Measurements from ENCODE around the gene ACAN. TPM values are rescaled to one million over a fixed set of nuclear protein-coding genes. Genes with fewer than 3 reads are reported as not detected.

Gene ACAN
- total RNA-seq, 1 experiment from 2014 or later, result not detected

DNA sequence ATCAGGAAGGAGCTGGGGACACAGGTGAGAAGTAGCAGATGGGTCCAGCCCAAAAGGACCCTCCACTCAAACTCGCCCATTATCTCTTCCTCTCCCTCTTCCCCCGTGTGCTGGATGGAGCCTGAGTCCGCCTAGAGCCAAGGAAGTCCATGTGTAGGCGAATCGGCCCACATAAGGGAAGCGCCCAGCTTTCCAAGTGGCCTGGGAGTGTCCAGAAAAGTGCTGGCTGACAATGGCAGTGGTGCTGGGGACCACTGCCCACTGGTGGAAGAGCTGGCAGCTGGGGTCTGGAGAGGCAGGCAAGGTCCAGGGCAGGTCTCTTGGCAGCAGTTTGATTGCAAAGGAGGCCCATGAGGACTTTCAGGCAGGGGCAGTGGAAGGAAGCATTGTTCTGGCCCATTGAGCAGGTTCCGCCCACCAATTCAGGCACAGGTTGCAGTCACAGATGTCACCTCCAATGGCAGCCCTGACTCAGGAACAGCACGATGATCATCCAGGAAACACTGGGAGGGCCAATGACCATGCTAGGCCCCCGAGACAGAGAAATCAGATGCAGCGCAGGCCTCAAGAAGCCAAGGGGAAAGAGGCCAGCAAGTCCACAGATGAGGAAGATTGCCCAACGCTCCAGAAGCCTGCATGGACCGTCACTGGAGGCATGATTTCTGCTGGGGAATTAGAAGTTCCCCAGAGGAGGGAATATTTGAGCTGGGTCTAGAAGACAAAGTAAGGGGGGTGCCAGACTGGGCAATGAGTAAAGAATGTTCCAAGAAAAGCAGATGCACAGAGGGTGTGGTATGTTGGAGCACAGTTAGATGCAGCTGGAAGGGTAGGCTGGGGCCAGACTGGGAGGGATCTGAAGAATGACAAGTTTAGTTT, 107.0 kb downstream of the ACAN start:
- H3K79me2 ChIP-seq (ENCODE audit: low read length), result no peaks in the 10 kb centered on the region
- H2AFZ ChIP-seq (ENCODE audit: low read length), result no peak overlapping the region
- no peak overlapping the region for H3K9ac ChIP-seq (ENCODE audit: low read length)

DNA sequence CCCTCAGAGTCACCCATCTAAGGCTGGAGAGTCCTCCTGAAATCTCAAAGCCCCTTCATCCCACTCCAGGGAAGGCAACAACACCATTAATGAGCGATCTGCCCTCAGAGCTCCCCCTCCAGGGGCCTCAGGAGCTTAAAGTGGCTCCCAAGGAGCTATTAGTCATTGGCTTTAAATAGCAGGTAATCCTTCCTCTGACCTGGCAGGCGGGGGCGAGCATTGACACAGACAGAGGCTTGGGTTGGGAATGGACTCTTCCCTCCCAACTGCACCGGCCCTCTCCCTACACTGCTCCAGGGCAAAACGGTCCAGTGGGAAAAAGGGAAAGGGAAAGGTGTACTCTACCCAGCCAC, 108.5 kb downstream of the ACAN start:
- Histone ChIP-seq H3K4me1 (ENCODE audit: low read length) (peaks cover 13% of the 10 kb centered on the region), H2AFZ (ENCODE audit: low read length) (no peak overlapping the region), H4K20me1 (ENCODE audit: insufficient read depth, low read depth, low read length) (no peaks in the 10 kb centered on the region), H3K27me3 (ENCODE audit: low read length) (no peaks in the 10 kb centered on the region), H3K9me2 (replicated peaks; ENCODE audit: insufficient read depth, low read length) (no peaks in the 10 kb centered on the region), H3K27ac (ENCODE audit: low read length) (no peak overlapping the region), H3K9ac (ENCODE audit: low read length) (no peak overlapping the region), H3K4me3 (ENCODE audit: low read length) (no peak overlapping the region), H3K4me2 (ENCODE audit: low read depth, low read length, poor library complexity, severe bottlenecking) (no peak overlapping the region), H3K9me3 (ENCODE audit: low read length) (no peaks in the 10 kb centered on the region), H3K79me2 (ENCODE audit: low read length) (no peaks in the 10 kb centered on the region), H3K36me3 (ENCODE audit: insufficient read depth, low read length) (no peaks in the 10 kb centered on the region)
- no peak for DNase-seq

More for the DNA sequence above, 107.0 kb downstream of the ACAN start:
- no peak for DNase-seq
- Histone ChIP-seq H3K4me1 (ENCODE audit: low read length) (peaks cover 13% of the 10 kb centered on the region), H3K9me3 (ENCODE audit: low read length) (no peaks in the 10 kb centered on the region), H4K20me1 (ENCODE audit: insufficient read depth, low read depth, low read length) (no peaks in the 10 kb centered on the region), H3K27ac (ENCODE audit: low read length) (no peak overlapping the region), H3K4me3 (ENCODE audit: low read length) (no peak overlapping the region), H3K4me2 (ENCODE audit: low read depth, low read length, poor library complexity, severe bottlenecking) (no peak overlapping the region), H3K36me3 (ENCODE audit: insufficient read depth, low read length) (no peaks in the 10 kb centered on the region), H3K9me2 (replicated peaks; ENCODE audit: insufficient read depth, low read length) (no peaks in the 10 kb centered on the region), H3K27me3 (ENCODE audit: low read length) (no peaks in the 10 kb centered on the region)

DNA sequence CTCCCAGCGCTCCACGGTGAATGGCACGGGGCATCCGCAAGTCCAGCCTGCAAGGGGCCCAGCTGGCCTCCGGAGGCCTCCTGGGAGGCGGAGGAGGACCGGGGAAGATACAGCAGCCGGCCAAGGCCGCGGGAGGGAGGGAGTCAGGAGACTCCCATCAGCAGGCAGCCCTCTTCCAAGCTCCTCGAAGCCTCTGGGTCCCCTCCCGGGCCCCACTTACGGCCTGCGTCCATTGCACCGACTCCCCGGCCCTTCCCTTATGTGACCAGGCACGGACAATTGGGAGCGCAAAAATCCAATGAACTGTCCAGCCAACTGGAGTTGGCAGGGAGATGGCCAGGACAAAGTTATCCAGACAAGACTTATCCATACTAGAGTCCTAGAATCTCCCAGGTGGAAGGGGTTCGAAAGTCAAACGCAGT, 109.3 kb downstream of the ACAN start:
- H4K20me1 ChIP-seq (ENCODE audit: insufficient read depth, low read depth, low read length), result no peaks in the 10 kb centered on the region
- no peak overlapping the region for H3K27ac ChIP-seq (ENCODE audit: low read length)
- no peak for DNase-seq
- peak overlapping the region; percentile 69 for H3K4me3 ChIP-seq (ENCODE audit: low read length)
- no peaks in the 10 kb centered on the region for H3K9me3 ChIP-seq (ENCODE audit: low read length)
- H3K27me3 ChIP-seq (ENCODE audit: low read length), result no peaks in the 10 kb centered on the region
- no peaks in the 10 kb centered on the region for H3K79me2 ChIP-seq (ENCODE audit: low read length)
- peak overlapping the region; percentile 89; the same call in 1 of the 2 replicates for H2AFZ ChIP-seq (ENCODE audit: low read length)
- H3K9ac ChIP-seq (ENCODE audit: low read length), result peak overlapping the region; percentile 51; the same call in 1 of the 2 replicates
- no peaks in the 10 kb centered on the region for H3K36me3 ChIP-seq (ENCODE audit: insufficient read depth, low read length)
- no peaks in the 10 kb centered on the region for H3K9me2 ChIP-seq (replicated peaks; ENCODE audit: insufficient read depth, low read length)
- H3K4me1 ChIP-seq (ENCODE audit: low read length), result peaks cover 13% of the 10 kb centered on the region
- peak overlapping the region; percentile 85 for H3K4me2 ChIP-seq (ENCODE audit: low read depth, low read length, poor library complexity, severe bottlenecking)

DNA sequence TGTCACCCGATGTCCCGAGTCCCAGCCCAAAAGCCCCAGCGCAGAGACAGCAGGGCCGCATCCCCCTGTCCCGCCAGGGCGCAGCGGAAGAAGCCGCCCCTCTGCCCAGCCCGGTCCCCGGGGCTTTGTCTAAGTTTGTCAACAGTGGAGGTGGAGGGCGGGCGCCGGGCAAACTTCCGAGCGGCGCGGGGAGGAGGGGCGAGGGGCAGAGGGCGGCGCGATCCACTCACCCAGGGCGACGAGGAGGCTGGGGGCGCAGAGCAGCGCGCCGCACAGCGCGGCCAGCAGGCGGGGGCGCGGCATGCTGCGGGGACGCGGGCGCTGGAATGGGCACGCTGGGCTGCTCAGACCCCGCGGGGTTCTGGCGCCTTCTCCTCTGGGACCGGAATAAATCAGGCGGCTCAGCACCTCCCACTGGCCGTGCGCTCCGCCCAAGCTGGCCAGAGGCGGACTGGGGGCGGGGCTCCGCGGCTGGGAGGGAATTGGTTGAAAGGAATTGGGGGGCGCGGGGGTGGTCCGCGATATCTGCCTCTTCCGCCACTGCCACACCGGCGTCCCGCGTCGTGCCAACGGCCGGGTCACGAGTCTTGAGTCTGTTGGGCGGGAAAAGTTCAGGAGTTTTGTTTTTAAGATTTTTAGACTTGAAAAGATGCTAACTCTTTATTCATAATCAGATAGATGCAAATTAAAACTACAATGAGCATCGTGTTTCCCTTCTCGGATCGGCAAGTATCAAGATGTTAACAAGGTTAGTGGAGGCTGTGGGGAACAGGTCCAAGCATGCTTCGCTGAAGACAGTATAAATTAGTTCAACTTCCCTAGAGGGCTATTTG, 110.0 kb downstream of the ACAN start, which contains the start of gene MFGE8:
Gene MFGE8, minus strand, starts transcription at position 363 of the 833 bp plus-strand sequence. Its CDS starts 60 bp downstream, at position 303.
- H3K4me3 ChIP-seq (ENCODE audit: low read length), result peak within 1 kb of the TSS; percentile 69
- H3K9me3 ChIP-seq (ENCODE audit: low read length), result no peaks in the 10 kb centered on the region

DNA sequence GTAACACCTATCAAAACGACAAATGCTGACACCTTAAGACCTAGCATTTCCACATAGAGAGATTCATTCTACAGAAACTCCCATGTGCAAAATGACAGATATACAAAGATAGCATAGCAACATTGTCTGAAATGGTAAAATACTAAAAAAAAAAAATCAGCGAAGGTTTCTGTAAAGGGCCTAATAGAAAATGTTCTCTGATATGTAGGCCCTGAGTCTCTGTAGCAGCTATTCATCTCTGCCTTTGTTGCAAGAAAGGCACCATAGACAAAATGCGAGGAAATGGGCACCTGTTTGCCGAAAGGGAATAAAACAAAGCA, 110.6 kb downstream of the ACAN start:
- H3K36me3 ChIP-seq (ENCODE audit: insufficient read depth, low read length), result no peaks in the 10 kb centered on the region
- H3K4me3 ChIP-seq (ENCODE audit: low read length), result 0 out of 2 replicates have a peak overlapping the region, but pooled peaks have one; percentile 69
- H3K4me1 ChIP-seq (ENCODE audit: low read length), result peaks cover 13% of the 10 kb centered on the region
- no peaks in the 10 kb centered on the region for H3K79me2 ChIP-seq (ENCODE audit: low read length)
- H3K9me2 ChIP-seq (replicated peaks; ENCODE audit: insufficient read depth, low read length), result no peaks in the 10 kb centered on the region
- no peak overlapping the region for H3K27ac ChIP-seq (ENCODE audit: low read length)
- H3K27me3 ChIP-seq (ENCODE audit: low read length), result no peaks in the 10 kb centered on the region
- peak overlapping the region; percentile 85 for H3K4me2 ChIP-seq (ENCODE audit: low read depth, low read length, poor library complexity, severe bottlenecking)
- DNase-seq, result no peak
- H3K9ac ChIP-seq (ENCODE audit: low read length), result no peak overlapping the region
- no peak overlapping the region for H2AFZ ChIP-seq (ENCODE audit: low read length)
- H4K20me1 ChIP-seq (ENCODE audit: insufficient read depth, low read depth, low read length), result no peaks in the 10 kb centered on the region
- H3K9me3 ChIP-seq (ENCODE audit: low read length), result no peaks in the 10 kb centered on the region

More for the DNA sequence above, 110.0 kb downstream of the ACAN start, which contains the start of gene MFGE8:
- Histone ChIP-seq H3K27me3 (ENCODE audit: low read length) (no peaks in the 10 kb centered on the region), H3K4me1 (ENCODE audit: low read length) (peaks cover 13% of the 10 kb centered on the region), H4K20me1 (ENCODE audit: insufficient read depth, low read depth, low read length) (no peaks in the 10 kb centered on the region), H3K9me2 (replicated peaks; ENCODE audit: insufficient read depth, low read length) (no peaks in the 10 kb centered on the region), H3K4me2 (ENCODE audit: low read depth, low read length, poor library complexity, severe bottlenecking) (peak within 1 kb of the TSS; percentile 85), H2AFZ (ENCODE audit: low read length) (peak within 1 kb of the TSS; percentile 89), H3K27ac (ENCODE audit: low read length) (no peak within 1 kb of the TSS), H3K9ac (ENCODE audit: low read length) (peak within 1 kb of the TSS; percentile 51), H3K79me2 (ENCODE audit: low read length) (no peaks in the 10 kb centered on the region), H3K36me3 (ENCODE audit: insufficient read depth, low read length) (no peaks in the 10 kb centered on the region)
- DNase-seq, result peak; percentile 47

DNA sequence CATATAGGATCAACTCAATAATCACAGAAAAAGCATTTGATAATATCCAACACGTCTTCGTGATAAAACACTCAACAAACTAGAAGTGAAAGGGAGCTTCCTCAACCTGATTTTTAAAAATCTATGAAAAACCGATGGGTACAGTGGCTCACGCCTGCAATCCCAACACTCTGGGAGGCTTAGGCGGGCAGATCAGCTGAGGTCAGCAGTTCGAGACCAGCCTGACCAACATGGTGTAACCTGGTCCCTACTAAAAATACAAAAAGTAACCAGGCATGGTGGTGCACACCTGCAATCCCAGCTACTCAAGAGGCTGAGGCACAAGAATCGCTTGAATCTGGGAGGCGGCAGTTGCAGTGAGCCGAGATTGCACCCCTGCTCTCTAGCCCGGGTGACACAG, 112.1 kb downstream of the ACAN start:
- H3K9ac ChIP-seq (ENCODE audit: low read length), result no peak overlapping the region
- no peak overlapping the region for H3K27ac ChIP-seq (ENCODE audit: low read length)
- H3K9me3 ChIP-seq (ENCODE audit: low read length), result no peaks in the 10 kb centered on the region
- no peak overlapping the region for H3K4me3 ChIP-seq (ENCODE audit: low read length)
- H4K20me1 ChIP-seq (ENCODE audit: insufficient read depth, low read depth, low read length), result no peaks in the 10 kb centered on the region
- no peaks in the 10 kb centered on the region for H3K79me2 ChIP-seq (ENCODE audit: low read length)
- H3K4me2 ChIP-seq (ENCODE audit: low read depth, low read length, poor library complexity, severe bottlenecking), result no peak overlapping the region
- no peaks in the 10 kb centered on the region for H3K27me3 ChIP-seq (ENCODE audit: low read length)
- H2AFZ ChIP-seq (ENCODE audit: low read length), result no peak overlapping the region
- DNase-seq, result no peak
- peaks cover 13% of the 10 kb centered on the region for H3K4me1 ChIP-seq (ENCODE audit: low read length)
- H3K9me2 ChIP-seq (replicated peaks; ENCODE audit: insufficient read depth, low read length), result no peaks in the 10 kb centered on the region
- no peaks in the 10 kb centered on the region for H3K36me3 ChIP-seq (ENCODE audit: insufficient read depth, low read length)

DNA sequence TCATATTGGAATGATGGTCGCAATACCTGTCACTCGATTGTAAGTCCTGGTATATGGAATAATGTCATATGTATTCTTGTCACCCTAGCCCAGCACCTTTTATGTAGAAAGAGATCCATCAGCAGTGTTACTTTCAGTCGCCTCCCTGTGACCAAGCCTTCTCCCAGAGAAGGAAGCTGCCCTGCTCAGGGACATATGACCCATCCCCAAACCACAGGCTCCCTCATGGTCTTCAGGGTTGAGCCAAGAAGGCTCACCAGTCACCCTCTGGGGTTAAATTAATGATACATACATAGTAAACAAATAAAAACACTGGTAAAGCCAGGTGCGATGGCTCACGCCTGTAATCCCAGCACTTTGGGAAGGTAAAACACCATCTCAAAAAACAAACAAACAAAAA, 114.5 kb downstream of the ACAN start:
- no peaks in the 10 kb centered on the region for H3K36me3 ChIP-seq (ENCODE audit: insufficient read depth, low read length)
- no peak overlapping the region for H3K4me2 ChIP-seq (ENCODE audit: low read depth, low read length, poor library complexity, severe bottlenecking)

DNA sequence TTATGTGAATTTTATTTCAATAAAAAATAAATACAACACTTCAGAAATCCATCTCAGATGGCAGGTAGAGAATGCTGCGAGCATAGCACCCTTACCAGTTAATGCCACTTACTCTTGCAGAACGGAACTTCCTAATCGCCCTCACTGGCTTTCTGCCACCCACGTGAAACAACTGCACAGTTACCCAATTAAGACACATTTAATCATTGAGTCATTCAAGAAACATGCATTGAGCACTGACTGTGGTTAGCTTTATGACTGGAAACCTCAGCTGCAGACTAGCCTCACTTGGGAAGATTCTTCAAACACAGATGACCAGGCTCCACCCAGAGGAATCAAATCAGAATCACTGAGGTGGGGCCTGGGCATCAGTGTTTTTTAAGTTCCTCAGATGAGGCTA, 115.5 kb downstream of the ACAN start:
- no peak for DNase-seq
- H3K9me3 ChIP-seq (ENCODE audit: low read length), result no peaks in the 10 kb centered on the region
- no peaks in the 10 kb centered on the region for H3K36me3 ChIP-seq (ENCODE audit: insufficient read depth, low read length)
- H3K9ac ChIP-seq (ENCODE audit: low read length), result no peak overlapping the region
- H3K4me3 ChIP-seq (ENCODE audit: low read length), result no peak overlapping the region
- no peaks in the 10 kb centered on the region for H3K9me2 ChIP-seq (replicated peaks; ENCODE audit: insufficient read depth, low read length)
- H3K4me2 ChIP-seq (ENCODE audit: low read depth, low read length, poor library complexity, severe bottlenecking), result no peak overlapping the region
- no peak overlapping the region for H2AFZ ChIP-seq (ENCODE audit: low read length)
- no peak overlapping the region for H3K27ac ChIP-seq (ENCODE audit: low read length)
- peaks cover under 1% of the 10 kb centered on the region; the same call in 1 of the 2 replicates for H3K4me1 ChIP-seq (ENCODE audit: low read length)
- H3K79me2 ChIP-seq (ENCODE audit: low read length), result no peaks in the 10 kb centered on the region
- no peaks in the 10 kb centered on the region for H3K27me3 ChIP-seq (ENCODE audit: low read length)
- no peaks in the 10 kb centered on the region for H4K20me1 ChIP-seq (ENCODE audit: insufficient read depth, low read depth, low read length)

More for the DNA sequence above, 114.5 kb downstream of the ACAN start:
- no peaks in the 10 kb centered on the region for H3K9me3 ChIP-seq (ENCODE audit: low read length)
- H3K9me2 ChIP-seq (replicated peaks; ENCODE audit: insufficient read depth, low read length), result no peaks in the 10 kb centered on the region
- no peak overlapping the region for H3K9ac ChIP-seq (ENCODE audit: low read length)
- no peaks in the 10 kb centered on the region for H3K27me3 ChIP-seq (ENCODE audit: low read length)
- H3K4me1 ChIP-seq (ENCODE audit: low read length), result peaks cover 10% of the 10 kb centered on the region
- H3K27ac ChIP-seq (ENCODE audit: low read length), result no peak overlapping the region
- no peaks in the 10 kb centered on the region for H3K79me2 ChIP-seq (ENCODE audit: low read length)
- H2AFZ ChIP-seq (ENCODE audit: low read length), result no peak overlapping the region
- H4K20me1 ChIP-seq (ENCODE audit: insufficient read depth, low read depth, low read length), result no peaks in the 10 kb centered on the region
- DNase-seq, result no peak
- no peak overlapping the region for H3K4me3 ChIP-seq (ENCODE audit: low read length)
